ENCODE results near the gene MPDZ. TPM values are rescaled to one million over a fixed set of nuclear protein-coding genes. Genes with fewer than 3 reads are reported as not detected.

Gene MPDZ, protein sequence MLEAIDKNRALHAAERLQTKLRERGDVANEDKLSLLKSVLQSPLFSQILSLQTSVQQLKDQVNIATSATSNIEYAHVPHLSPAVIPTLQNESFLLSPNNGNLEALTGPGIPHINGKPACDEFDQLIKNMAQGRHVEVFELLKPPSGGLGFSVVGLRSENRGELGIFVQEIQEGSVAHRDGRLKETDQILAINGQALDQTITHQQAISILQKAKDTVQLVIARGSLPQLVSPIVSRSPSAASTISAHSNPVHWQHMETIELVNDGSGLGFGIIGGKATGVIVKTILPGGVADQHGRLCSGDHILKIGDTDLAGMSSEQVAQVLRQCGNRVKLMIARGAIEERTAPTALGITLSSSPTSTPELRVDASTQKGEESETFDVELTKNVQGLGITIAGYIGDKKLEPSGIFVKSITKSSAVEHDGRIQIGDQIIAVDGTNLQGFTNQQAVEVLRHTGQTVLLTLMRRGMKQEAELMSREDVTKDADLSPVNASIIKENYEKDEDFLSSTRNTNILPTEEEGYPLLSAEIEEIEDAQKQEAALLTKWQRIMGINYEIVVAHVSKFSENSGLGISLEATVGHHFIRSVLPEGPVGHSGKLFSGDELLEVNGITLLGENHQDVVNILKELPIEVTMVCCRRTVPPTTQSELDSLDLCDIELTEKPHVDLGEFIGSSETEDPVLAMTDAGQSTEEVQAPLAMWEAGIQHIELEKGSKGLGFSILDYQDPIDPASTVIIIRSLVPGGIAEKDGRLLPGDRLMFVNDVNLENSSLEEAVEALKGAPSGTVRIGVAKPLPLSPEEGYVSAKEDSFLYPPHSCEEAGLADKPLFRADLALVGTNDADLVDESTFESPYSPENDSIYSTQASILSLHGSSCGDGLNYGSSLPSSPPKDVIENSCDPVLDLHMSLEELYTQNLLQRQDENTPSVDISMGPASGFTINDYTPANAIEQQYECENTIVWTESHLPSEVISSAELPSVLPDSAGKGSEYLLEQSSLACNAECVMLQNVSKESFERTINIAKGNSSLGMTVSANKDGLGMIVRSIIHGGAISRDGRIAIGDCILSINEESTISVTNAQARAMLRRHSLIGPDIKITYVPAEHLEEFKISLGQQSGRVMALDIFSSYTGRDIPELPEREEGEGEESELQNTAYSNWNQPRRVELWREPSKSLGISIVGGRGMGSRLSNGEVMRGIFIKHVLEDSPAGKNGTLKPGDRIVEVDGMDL (N-terminal part only)
- total RNA-seq (10 to 100 TPM; 20.7 to 42.8 (median 33.1) TPM), polyA plus RNA-seq (1 to 10 TPM; 3.8 to 9.8 (median 4.3) TPM)
- long read RNA-seq, donor 1, result 0 reads
- long read RNA-seq, donor 2, result 0 reads

DNA sequence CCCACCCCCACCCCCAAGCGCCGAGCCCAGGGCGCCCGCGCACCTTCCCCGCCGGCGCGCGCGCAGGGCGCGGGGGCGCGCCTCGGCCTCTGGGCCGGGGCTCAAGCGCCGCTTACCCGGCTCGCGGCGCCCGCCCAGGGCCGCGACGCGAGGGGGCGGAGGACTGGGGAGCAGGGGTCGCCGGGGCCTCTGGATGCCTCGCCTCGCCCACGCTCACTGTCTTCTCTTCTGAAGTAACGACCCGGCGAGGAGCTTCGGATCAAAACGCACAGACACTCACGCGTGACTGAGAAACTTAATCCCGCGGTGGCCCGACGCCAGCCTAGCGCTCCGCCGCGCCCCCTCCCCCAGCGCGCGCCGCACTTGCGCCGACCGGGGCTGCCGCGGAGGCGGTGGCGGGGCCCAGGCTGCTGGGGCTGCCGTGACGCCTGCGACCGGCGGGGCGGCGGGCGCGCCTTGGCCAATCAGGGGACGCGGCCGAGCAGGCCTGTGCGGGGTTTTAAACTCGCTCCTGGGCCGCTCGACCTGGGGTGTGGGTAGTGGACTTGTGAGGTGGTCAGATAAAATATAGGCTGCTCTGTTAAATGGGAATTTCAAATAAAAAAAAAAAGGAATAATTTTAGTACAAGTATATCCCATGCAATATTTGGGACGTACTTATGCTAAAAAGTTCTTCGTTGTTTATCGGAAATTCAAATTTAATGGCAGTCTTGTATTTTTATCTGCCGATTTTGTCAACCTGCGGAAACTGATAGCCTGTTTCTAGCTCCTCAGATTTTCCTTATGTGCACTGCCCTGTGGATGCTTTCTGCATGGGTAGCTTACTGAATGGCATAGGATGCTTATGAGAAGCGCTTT lies at the start of gene MPDZ:
TSS of gene MPDZ (minus strand) at position 409 of the 858 bp plus-strand sequence. CDS start 29,377 bp downstream, outside the sequence.
- peak; percentile 8 to 58 (median 55) for TF ChIP-seq POLR2AphosphoS5 (IDR thresholded peaks at IDR 0.05)
- no peak for TF ChIP-seq POLR2A (IDR thresholded peaks at IDR 0.05)
- Histone ChIP-seq H3K27me3 (replicated peaks in 1 of 7) (peaks cover 0 to 38% (median 6%) of the 10 kb centered on the region in 7 donors), H3K36me3 (no peaks in the 10 kb centered on the region), H3K9me3 (peaks cover 0 to 3% (median 0%) of the 10 kb centered on the region in 8 donors), H3K4me3 (peak within 1 kb of the TSS; percentile 32 to 70 (median 48)), H3K4me1 (peaks cover 0 to 9% (median 0%) of the 10 kb centered on the region in 6 donors), H3K27ac (peak within 1 kb of the TSS; percentile 67 to 88 (median 82))
- intact Hi-C loops (cut with DNase I; ENCODE audit: low total_unique reads), result no loop called here
- WGBS, 5 donors, result 7 to 11% (median 9%) methylated on average over 27 to 82 of the region's 82 CpGs
- no peak for DNase-seq

DNA sequence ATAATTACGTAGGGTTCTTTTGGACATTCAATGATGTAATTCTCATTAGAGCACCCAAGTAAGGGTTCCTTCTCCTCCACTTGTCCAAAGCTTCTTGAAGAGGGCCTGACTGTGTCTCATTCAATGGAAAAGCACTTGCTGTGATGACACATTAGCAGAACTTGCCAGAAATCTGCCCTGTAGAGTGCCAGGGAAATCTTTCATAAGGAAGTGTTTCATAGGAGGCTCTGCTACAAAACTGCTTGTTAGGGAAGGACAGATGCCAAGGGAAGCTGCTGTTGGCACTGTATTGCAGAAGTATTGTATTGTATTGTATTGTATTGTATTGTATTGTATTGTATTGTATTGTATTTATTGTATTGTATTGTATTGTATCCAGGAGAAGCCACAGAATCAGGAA lies 45.5 kb upstream of the MPDZ start:
- Histone ChIP-seq H3K9me3 (no peaks in the 10 kb centered on the region), H3K27ac (no peak overlapping the region), H3K36me3 (no peaks in the 10 kb centered on the region), H3K4me3 (no peak overlapping the region), H3K27me3 (replicated peaks in 1 of 7) (no peaks in the 10 kb centered on the region), H3K4me1 (peaks cover 0 to 4% (median 0%) of the 10 kb centered on the region in 6 donors)
- intact Hi-C loops (cut with DNase I; ENCODE audit: low total_unique reads), result no loop called here
- TF ChIP-seq POLR2A (IDR thresholded peaks at IDR 0.05) (no peak), POLR2AphosphoS5 (IDR thresholded peaks at IDR 0.05) (no peak)
- TF ChIP-seq, protein P1, sequence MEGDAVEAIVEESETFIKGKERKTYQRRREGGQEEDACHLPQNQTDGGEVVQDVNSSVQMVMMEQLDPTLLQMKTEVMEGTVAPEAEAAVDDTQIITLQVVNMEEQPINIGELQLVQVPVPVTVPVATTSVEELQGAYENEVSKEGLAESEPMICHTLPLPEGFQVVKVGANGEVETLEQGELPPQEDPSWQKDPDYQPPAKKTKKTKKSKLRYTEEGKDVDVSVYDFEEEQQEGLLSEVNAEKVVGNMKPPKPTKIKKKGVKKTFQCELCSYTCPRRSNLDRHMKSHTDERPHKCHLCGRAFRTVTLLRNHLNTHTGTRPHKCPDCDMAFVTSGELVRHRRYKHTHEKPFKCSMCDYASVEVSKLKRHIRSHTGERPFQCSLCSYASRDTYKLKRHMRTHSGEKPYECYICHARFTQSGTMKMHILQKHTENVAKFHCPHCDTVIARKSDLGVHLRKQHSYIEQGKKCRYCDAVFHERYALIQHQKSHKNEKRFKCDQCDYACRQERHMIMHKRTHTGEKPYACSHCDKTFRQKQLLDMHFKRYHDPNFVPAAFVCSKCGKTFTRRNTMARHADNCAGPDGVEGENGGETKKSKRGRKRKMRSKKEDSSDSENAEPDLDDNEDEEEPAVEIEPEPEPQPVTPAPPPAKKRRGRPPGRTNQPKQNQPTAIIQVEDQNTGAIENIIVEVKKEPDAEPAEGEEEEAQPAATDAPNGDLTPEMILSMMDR (IDR thresholded peaks at IDR 0.05 in 8 of 11, conservative IDR thresholded peaks at IDR 0.05 in 3 of 11), result no peak
- 80 to 93% (median 86%) methylated on average over 1 of the region's 1 CpG for WGBS, 5 donors
- no peak for DNase-seq

DNA sequence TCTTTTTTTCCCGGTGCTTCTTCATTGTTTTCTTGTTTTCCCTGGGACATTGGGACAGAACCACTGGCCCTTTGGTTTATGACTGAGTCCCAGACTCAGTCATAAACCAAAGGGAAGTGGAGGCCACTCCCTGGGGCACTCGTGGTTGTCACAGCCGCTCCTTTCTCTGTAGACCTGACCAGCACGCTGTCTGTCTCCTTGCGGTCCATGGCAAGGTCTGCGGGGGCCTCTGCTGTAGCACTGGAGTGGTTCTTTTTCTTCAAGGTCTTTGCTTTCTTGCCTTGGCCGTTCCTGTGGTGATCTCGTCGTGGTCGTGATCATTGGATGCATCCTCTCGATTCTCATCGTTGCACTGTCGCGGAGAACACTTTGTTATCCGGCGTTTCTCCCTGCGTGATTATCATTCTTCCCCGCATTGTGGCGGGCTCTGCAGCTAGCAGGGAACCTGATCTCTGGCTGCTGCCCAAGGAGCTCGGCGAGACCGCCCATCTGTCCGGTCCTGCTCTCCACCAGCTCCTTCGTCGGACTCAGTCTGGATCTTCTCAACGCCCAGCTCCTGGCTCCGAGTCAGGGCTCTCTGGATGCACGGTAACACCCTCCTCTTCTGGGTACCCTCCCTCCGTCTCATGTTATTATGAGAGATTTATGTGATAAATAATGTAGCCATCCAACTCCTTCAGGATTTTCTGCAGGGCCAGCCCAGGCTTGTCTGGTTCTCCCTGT lies 43.5 kb upstream of the MPDZ start:
- H3K27ac ChIP-seq, result no peak overlapping the region
- no peak for DNase-seq
- no peak overlapping the region for H3K4me3 ChIP-seq
- 89 to 94% (median 94%) methylated on average over 29 of the region's 29 CpGs for WGBS, 5 donors
- H3K4me1 ChIP-seq, result no peaks in the 10 kb centered on the region
- H3K9me3 ChIP-seq, result peaks cover 0 to 11% (median 3%) of the 10 kb centered on the region in 8 donors
- no peaks in the 10 kb centered on the region for H3K27me3 ChIP-seq (replicated peaks in 1 of 7)
- H3K36me3 ChIP-seq, result no peaks in the 10 kb centered on the region
- intact Hi-C loops (cut with DNase I; ENCODE audit: low total_unique reads), result no loop called here
- TF ChIP-seq, protein P1 (IDR thresholded peaks at IDR 0.05 in 8 of 11, conservative IDR thresholded peaks at IDR 0.05 in 3 of 11), result no peak
- TF ChIP-seq POLR2A (IDR thresholded peaks at IDR 0.05) (no peak), POLR2AphosphoS5 (IDR thresholded peaks at IDR 0.05) (no peak)
